Daoy (cell line): ENCODE results near the gene HIC1. TPM values are rescaled to one million over a fixed set of nuclear protein-coding genes. Genes with fewer than 3 reads are reported as not detected.

Experiments
- DNase-seq: peaks from one replicate; pipeline ENCODE4 v3.0.0-alpha.2; 2015; ENCODE audit warnings: low read depth
- total RNA-seq: library from RNA; depleted of rRNA; stranded (reverse); fragments of >200 nt; shearing (Covaris generic); gene quantifications from 2 replicates; pipeline ENCODE4 v1.2.3, GENCODE V29; 2014

The HIC1 gene
- total RNA-seq, 1 experiment from 2014 or later: 10.4 TPM

- DNase-seq: peak; percentile 62
Observed at GRCh38 chr17:2076087-2076984, 21.4 kb downstream of the HIC1 start.

GRCh38 chr17:2077040-2077439 is 22.1 kb downstream of the HIC1 start:
- DNase-seq: no peak

- peak; percentile 83 for DNase-seq
Observed at GRCh38 chr17:2081564-2081963, 26.7 kb downstream of the HIC1 start.

- DNase-seq: no peak
Observed at GRCh38 chr17:2082003-2082781, 27.3 kb downstream of the HIC1 start.

GRCh38 chr17:2083613-2084035 is 28.7 kb downstream of the HIC1 start:
- no peak for DNase-seq

GRCh38 chr17:2084036-2084765 is 29.3 kb downstream of the HIC1 start:
- peak; percentile 78 for DNase-seq

- DNase-seq: peak; percentile 58
Observed at GRCh38 chr17:2084766-2085647, 30.1 kb downstream of the HIC1 start.

- no peak for DNase-seq
Observed at GRCh38 chr17:2085648-2085949, 30.7 kb downstream of the HIC1 start.

GRCh38 chr17:2086306-2086705 is 31.4 kb downstream of the HIC1 start:
- no peak for DNase-seq

- DNase-seq: no peak
Observed at GRCh38 chr17:2087597-2088211, 32.8 kb downstream of the HIC1 start.

GRCh38 chr17:2089021-2089422 is 34.1 kb downstream of the HIC1 start:
- DNase-seq: peak; percentile 36

- DNase-seq: no peak
Observed at GRCh38 chr17:2090210-2090641, 35.3 kb downstream of the HIC1 start.

- DNase-seq: peak; percentile 92
Observed at GRCh38 chr17:2090804-2091534, 36.1 kb downstream of the HIC1 start.

GRCh38 chr17:2092253-2092652 is 37.4 kb downstream of the HIC1 start:
- no peak for DNase-seq

- no peak for DNase-seq
Observed at GRCh38 chr17:2093349-2093748, 38.4 kb downstream of the HIC1 start.

GRCh38 chr17:2094891-2095535 is 40.1 kb downstream of the HIC1 start:
- peak; percentile 43 for DNase-seq

GRCh38 chr17:2095536-2095910 is 40.6 kb downstream of the HIC1 start:
- no peak for DNase-seq

- DNase-seq: no peak
Observed at GRCh38 chr17:2101448-2102257, 46.8 kb downstream of the HIC1 start.
